GM12878 (cell line): ENCODE data around the gene GTPBP10. TPM values are rescaled to one million over a fixed set of nuclear protein-coding genes. Genes with fewer than 3 reads are reported as not detected.

ENCODE experiments used
- ATAC-seq: fragments of 200-7000 bp; cut with Tn5 transposase; 3 replicates; pipeline ENCODE4 v1.9.1; 2020; ENCODE audit warnings: mild to moderate bottlenecking, moderate library complexity
- BruUV-seq: library from RNA; stranded (reverse); fragments of 400-500 nt; replicated peaks from 2 replicates; lab custom pipeline; 2021; lab: Mats Ljungman, UMichigan
- CTCF ChIA-PET: fragments of 300-600 bp; sonication (Branson Sonifier 250); formaldehyde crosslinking; extraction: SDS; loops from one replicate; lab custom pipeline; 2021; ENCODE audit warnings: inconsistent platforms; lab: Yijun Ruan, JAX
- POLR2A ChIA-PET: fragments of 350-600 bp; formaldehyde crosslinking; extraction: SDS; loops from one replicate; lab custom pipeline; 2021; ENCODE audit warnings: inconsistent platforms; lab: Charles Lee
- RAD21 ChIA-PET: fragments of 300-600 bp; sonication (Branson Sonifier 250); formaldehyde crosslinking; loops from one replicate; lab custom pipeline; 2023; ENCODE audit warnings: antibody characterized with exemption; ENCODE audit not compliant: unreplicated experiment; lab: Charles Lee
- SMC1A ChIA-PET: fragments of 300-600 bp; sonication (Branson Sonifier 250); formaldehyde crosslinking; loops from one replicate; lab custom pipeline; 2023; ENCODE audit not compliant: unreplicated experiment, uncharacterized antibody; lab: Charles Lee
- DNase-seq: peaks from one replicate; pipeline ENCODE4 v3.0.0-alpha.2; 2011; ENCODE audit warnings: low read depth, low spot score
- FAIRE-seq: peaks from 3 replicates; lab custom pipeline; 2011; peaks lifted over from hg19 to GRCh38; lab: Jason Lieb, UNC
- H2AFZ ChIP-seq: 2 replicates; pipeline ENCODE4 v1.6.0; 2011; ENCODE audit warnings: low read depth, low read length, control low read depth; ENCODE audit not compliant: control insufficient read depth
- H3K27ac ChIP-seq: 2 replicates; pipeline ENCODE4 v1.5.1; 2011; ENCODE audit warnings: control low read depth; ENCODE audit not compliant: control insufficient read depth, insufficient read depth
- H3K27me3 ChIP-seq, 2 experiments: replicated peaks in 1 of 2; 2 replicates each; pipeline versions ENCODE4 v1.6.0 to v1.6.1; 2011; ENCODE audit warnings: low read length in 1 of 2; ENCODE audit not compliant: control insufficient read depth in 2 of 2, insufficient read depth in 2 of 2
- H3K36me3 ChIP-seq, 2 experiments: 2 replicates each; pipeline ENCODE4 v1.5.1; 2011; ENCODE audit warnings: low read length in 1 of 2; ENCODE audit not compliant: control insufficient read depth in 2 of 2, insufficient read depth in 2 of 2
- H3K4me1 ChIP-seq: 2 replicates; pipeline ENCODE4 v1.6.1; 2011; ENCODE audit warnings: mild to moderate bottlenecking, low read length, moderate library complexity, mixed read lengths; ENCODE audit not compliant: control insufficient read depth, insufficient read depth
- H3K4me2 ChIP-seq: 2 replicates; pipeline ENCODE4 v1.6.0; 2011; ENCODE audit warnings: control low read depth; ENCODE audit not compliant: control insufficient read depth, insufficient read depth
- H3K4me3 ChIP-seq: fragments of 200-600 bp; sonication (generic); 2 replicates; pipeline ENCODE4 v1.5.1; 2016
- H3K79me2 ChIP-seq: 2 replicates; pipeline ENCODE4 v1.6.0; 2011; ENCODE audit warnings: low read length; ENCODE audit not compliant: control insufficient read depth, insufficient read depth
- H3K9ac ChIP-seq: 2 replicates; pipeline ENCODE4 v1.8.0; 2011; ENCODE audit warnings: low read length, control low read depth, mixed read lengths; ENCODE audit not compliant: control insufficient read depth, insufficient read depth
- H3K9me3 ChIP-seq: replicated peaks from 3 replicates; pipeline ENCODE4 v1.5.1; 2011; ENCODE audit warnings: mild to moderate bottlenecking, low read length; ENCODE audit not compliant: control insufficient read depth, insufficient read depth
- H4K20me1 ChIP-seq: 2 replicates; pipeline ENCODE4 v1.6.0; 2011; ENCODE audit not compliant: control insufficient read depth, insufficient read depth
- CBX5 ChIP-seq: sonication (generic); IDR thresholded peaks from 2 replicates; pipeline ENCODE4 v1.6.1; 2016; ENCODE audit warnings: low read depth, moderate library complexity, mild to moderate bottlenecking, inconsistent platforms
- DPF2 ChIP-seq: fragments of 450-650 bp; IDR thresholded peaks from 2 replicates; pipeline ENCODE4 v1.6.1; 2017; ENCODE audit warnings: mild to moderate bottlenecking
- MXI1 ChIP-seq: fragments of 150-350 bp; IDR thresholded peaks from 2 replicates; pipeline ENCODE4 v1.6.1; 2011; ENCODE audit warnings: low read depth, mild to moderate bottlenecking, inconsistent platforms, low read length, improper control_type of control experiment
- NR2C2 ChIP-seq: IDR thresholded peaks from 2 replicates; pipeline ENCODE4 v1.6.1; 2011; ENCODE audit warnings: borderline replicate concordance, low read depth; ENCODE audit not compliant: control insufficient read depth, insufficient read length
- SMAD1 ChIP-seq: fragments of 450-650 bp; IDR thresholded peaks from 2 replicates; pipeline ENCODE4 v1.6.1; 2018; ENCODE audit warnings: mild to moderate bottlenecking, low read depth; ENCODE audit not compliant: partially characterized antibody
- SUPT20H ChIP-seq: IDR thresholded peaks from 2 replicates; pipeline ENCODE4 v1.6.1; 2011; ENCODE audit warnings: low read depth, mild to moderate bottlenecking, low read length, moderate library complexity, borderline replicate concordance; ENCODE audit not compliant: control insufficient read depth
- ZNF217 ChIP-seq: fragments of 450-650 bp; IDR thresholded peaks from 2 replicates; pipeline ENCODE4 v1.6.1; 2017; ENCODE audit warnings: antibody characterized with exemption, mild to moderate bottlenecking
- WGBS: methylation state at CpG from one replicate; pipeline ENCODE4 v1.1.6; 2016; ENCODE audit warnings: low lambda C conversion rate; ENCODE audit not compliant: insufficient replicate concordance, insufficient coverage; ENCODE audit errors: missing lambda C conversion rate; 5-methylcytosine and 5-hydroxymethylcytosine counted together
- in situ Hi-C: fragments of 300-500 bp; cut with MboI; formaldehyde crosslinking; loops from 9 replicates; pipeline ENCODE4 v1.14.3; 2018; ENCODE audit warnings: mixed read lengths
- intact Hi-C: fragments of 100-400 bp; cut with micrococcal nuclease; formaldehyde crosslinking; loops from one replicate; pipeline ENCODE4 v1.14.2; 2022; ENCODE audit not compliant: unreplicated experiment
- polyA plus RNA-seq, 11 experiments: library from polyadenylated mRNA; depleted of rRNA in 4 of 11; unstranded in 6 of 11; stranded (reverse) in 5 of 11; fragments of >200 nt; fragmentation: Nextera tagmentation in 4 of 11; fragmentation: Illumina TruSeq in 1 of 11; extraction: Ambion mirVana in 4 of 11; extraction: Trizol in 1 of 11; gene quantifications; 1 replicate in 1 of 11; 2 replicates in 10 of 11; pipeline versions ENCODE4 v1.2.1 to v1.2.3, GENCODE V29; 2011 to 2016; ENCODE audit warnings: inconsistent platforms in 2 of 11, missing spikeins in 2 of 11, low read depth in 1 of 11
- total RNA-seq, 4 experiments: library from RNA; depleted of rRNA in 3 of 4; stranded (reverse); fragments of >200 nt in 3 of 4; fragmentation: Illumina TruSeq in 1 of 4; extraction: Trizol in 1 of 4; gene quantifications; 2 replicates each; pipeline versions ENCODE4 v1.2.1 to v1.2.3, GENCODE V29; 2013 to 2021
- TF ChIP-seq, protein P1 (sequence below): fragments of 150-350 bp; IDR thresholded peaks from 2 replicates; pipeline ENCODE4 v1.6.1; 2016; ENCODE audit warnings: low read depth, low read length
- TF ChIP-seq, protein P2 (sequence below): fragments of 450-650 bp; IDR thresholded peaks from 2 replicates; pipeline ENCODE4 v1.6.1; 2017; ENCODE audit warnings: mild to moderate bottlenecking, low read depth, inconsistent platforms; ENCODE audit not compliant: poor library complexity, severe bottlenecking
- TF ChIP-seq, protein P3 (sequence below): fragments of 450-650 bp; formaldehyde crosslinking; IDR thresholded peaks from 2 replicates; pipeline ENCODE4 v1.4.0; 2022; ENCODE audit warnings: mild to moderate bottlenecking, moderate library complexity
- TF ChIP-seq, protein P4 (sequence below): IDR thresholded peaks from 2 replicates; pipeline ENCODE4 v1.6.1; 2011; ENCODE audit warnings: borderline replicate concordance, low read depth, mild to moderate bottlenecking, moderate library complexity, low read length; ENCODE audit not compliant: insufficient read depth, poor library complexity, severe bottlenecking

The GTPBP10 gene
- total and polyA plus RNA-seq, 10 of the 15 experiments (the other 5 are each of a cell fraction or from before 2014, with no cell fraction given) = 10.1 to 41.0 (median 33.0) TPM

DNA sequence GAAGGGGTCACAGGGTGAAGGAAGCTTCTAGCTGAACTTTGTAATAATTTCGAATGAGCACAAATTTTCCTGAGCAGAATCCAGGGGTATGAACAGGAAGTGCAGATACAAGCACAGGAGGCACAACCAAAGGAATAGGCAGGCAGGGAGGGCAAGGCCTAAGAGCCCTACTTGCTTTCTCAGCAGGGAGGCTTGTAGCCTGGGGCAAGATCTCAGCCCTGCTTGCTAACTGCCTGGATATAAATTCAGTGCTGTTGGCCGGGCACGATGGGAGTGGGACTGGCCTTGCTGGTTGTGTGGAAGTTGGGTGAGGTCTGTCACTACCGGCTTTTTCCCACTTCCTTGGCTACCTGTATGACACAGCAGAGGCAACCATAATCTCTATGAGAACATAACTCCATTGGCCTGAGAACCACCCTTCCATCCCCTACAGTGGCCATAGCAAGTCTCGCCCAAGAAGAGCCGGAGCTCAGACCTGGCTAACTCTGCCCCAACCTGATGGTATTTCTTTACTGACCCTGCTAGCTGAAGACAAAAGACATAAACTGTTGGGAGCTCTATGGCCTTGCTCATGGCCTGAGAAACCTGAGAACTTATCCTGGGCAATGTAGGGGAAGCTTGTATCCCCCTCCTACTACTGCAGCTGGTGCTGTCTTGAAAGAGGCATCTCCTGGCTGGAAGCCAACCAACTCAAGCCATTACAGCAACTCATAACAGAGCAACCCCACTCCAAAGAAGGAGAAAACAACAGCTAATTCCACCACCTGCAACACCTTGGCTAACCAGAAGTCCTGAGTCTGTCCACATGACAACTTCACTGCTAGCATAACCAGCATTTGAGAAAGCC lies 84.3 kb downstream of the GTPBP10 start:
- ChIA-PET SMC1A (interaction anchor here (0.8 to 1.9 kb wide), 4 partner anchors 9 to 164 kb away, joined by 3 to 6 read pairs (median 4); no protein-coding TSS in a partner anchor), POLR2A (no interaction called here), RAD21 (no interaction called here), CTCF (interaction anchor here (0.6 to 8.2 kb wide), 10 partner anchors 13 to 1732 kb away, joined by 3 to 121 read pairs (median 4); partner anchors contain the start of gene STEAP1)
- Histone ChIP-seq H3K9me3 (peaks cover 15% of the 10 kb centered on the region; the same call in 1 of the 3 replicates), H3K27ac (no peak overlapping the region), H3K27me3 (no peaks in the 10 kb centered on the region), H2AFZ (no peak overlapping the region), H3K4me2 (no peak overlapping the region), H3K4me1 (no peaks in the 10 kb centered on the region), H3K36me3 (no peaks in the 10 kb centered on the region), H4K20me1 (no peaks in the 10 kb centered on the region), H3K4me3 (no peak overlapping the region), H3K79me2 (no peaks in the 10 kb centered on the region), H3K9ac (no peak overlapping the region)
- in situ Hi-C loops (loop anchor here (5.0 kb wide), 1 partner anchor 279 kb away; the partner anchor contains the start of gene STEAP1), intact Hi-C loops (no loop called here)
- no TSS peak for BruUV-seq
- DNase-seq (no peak), FAIRE-seq (no peak), ATAC-seq (no peak)
- WGBS = 60% methylated on average over 6 of the region's 6 CpGs
- TF ChIP-seq SUPT20H (no peak), ZNF217 (no peak), CBX5 (no peak), NR2C2 (no peak), DPF2 (no peak), MXI1 (no peak), SMAD1 (no peak)
- TF ChIP-seq, protein P1, sequence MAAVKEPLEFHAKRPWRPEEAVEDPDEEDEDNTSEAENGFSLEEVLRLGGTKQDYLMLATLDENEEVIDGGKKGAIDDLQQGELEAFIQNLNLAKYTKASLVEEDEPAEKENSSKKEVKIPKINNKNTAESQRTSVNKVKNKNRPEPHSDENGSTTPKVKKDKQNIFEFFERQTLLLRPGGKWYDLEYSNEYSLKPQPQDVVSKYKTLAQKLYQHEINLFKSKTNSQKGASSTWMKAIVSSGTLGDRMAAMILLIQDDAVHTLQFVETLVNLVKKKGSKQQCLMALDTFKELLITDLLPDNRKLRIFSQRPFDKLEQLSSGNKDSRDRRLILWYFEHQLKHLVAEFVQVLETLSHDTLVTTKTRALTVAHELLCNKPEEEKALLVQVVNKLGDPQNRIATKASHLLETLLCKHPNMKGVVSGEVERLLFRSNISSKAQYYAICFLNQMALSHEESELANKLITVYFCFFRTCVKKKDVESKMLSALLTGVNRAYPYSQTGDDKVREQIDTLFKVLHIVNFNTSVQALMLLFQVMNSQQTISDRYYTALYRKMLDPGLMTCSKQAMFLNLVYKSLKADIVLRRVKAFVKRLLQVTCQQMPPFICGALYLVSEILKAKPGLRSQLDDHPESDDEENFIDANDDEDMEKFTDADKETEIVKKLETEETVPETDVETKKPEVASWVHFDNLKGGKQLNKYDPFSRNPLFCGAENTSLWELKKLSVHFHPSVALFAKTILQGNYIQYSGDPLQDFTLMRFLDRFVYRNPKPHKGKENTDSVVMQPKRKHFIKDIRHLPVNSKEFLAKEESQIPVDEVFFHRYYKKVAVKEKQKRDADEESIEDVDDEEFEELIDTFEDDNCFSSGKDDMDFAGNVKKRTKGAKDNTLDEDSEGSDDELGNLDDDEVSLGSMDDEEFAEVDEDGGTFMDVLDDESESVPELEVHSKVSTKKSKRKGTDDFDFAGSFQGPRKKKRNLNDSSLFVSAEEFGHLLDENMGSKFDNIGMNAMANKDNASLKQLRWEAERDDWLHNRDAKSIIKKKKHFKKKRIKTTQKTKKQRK = no peak
- TF ChIP-seq, protein P2, sequence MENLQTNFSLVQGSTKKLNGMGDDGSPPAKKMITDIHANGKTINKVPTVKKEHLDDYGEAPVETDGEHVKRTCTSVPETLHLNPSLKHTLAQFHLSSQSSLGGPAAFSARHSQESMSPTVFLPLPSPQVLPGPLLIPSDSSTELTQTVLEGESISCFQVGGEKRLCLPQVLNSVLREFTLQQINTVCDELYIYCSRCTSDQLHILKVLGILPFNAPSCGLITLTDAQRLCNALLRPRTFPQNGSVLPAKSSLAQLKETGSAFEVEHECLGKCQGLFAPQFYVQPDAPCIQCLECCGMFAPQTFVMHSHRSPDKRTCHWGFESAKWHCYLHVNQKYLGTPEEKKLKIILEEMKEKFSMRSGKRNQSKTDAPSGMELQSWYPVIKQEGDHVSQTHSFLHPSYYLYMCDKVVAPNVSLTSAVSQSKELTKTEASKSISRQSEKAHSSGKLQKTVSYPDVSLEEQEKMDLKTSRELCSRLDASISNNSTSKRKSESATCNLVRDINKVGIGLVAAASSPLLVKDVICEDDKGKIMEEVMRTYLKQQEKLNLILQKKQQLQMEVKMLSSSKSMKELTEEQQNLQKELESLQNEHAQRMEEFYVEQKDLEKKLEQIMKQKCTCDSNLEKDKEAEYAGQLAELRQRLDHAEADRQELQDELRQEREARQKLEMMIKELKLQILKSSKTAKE = no peak
- TF ChIP-seq, protein P3, sequence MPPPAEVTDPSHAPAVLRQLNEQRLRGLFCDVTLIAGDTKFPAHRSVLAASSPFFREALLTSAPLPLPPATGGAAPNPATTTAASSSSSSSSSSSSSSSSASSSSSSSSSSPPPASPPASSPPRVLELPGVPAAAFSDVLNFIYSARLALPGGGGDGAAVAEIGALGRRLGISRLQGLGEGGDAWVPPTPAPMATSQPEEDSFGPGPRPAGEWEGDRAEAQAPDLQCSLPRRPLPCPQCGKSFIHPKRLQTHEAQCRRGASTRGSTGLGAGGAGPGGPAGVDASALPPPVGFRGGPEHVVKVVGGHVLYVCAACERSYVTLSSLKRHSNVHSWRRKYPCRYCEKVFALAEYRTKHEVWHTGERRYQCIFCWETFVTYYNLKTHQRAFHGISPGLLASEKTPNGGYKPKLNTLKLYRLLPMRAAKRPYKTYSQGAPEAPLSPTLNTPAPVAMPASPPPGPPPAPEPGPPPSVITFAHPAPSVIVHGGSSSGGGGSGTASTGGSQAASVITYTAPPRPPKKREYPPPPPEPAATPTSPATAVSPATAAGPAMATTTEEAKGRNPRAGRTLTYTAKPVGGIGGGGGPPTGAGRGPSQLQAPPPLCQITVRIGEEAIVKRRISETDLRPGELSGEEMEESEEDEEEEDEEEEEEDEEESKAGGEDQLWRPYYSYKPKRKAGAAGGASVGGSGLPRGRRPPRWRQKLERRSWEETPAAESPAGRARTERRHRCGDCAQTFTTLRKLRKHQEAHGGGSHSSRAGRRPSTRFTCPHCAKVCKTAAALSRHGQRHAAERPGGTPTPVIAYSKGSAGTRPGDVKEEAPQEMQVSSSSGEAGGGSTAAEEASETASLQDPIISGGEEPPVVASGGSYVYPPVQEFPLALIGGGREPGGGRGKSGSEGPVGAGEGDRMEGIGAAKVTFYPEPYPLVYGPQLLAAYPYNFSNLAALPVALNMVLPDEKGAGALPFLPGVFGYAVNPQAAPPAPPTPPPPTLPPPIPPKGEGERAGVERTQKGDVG (CRISPR knock-in tag) = no peak
- TF ChIP-seq, protein P4, sequence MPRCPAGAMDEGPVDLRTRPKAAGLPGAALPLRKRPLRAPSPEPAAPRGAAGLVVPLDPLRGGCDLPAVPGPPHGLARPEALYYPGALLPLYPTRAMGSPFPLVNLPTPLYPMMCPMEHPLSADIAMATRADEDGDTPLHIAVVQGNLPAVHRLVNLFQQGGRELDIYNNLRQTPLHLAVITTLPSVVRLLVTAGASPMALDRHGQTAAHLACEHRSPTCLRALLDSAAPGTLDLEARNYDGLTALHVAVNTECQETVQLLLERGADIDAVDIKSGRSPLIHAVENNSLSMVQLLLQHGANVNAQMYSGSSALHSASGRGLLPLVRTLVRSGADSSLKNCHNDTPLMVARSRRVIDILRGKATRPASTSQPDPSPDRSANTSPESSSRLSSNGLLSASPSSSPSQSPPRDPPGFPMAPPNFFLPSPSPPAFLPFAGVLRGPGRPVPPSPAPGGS = no peak
